H1 (cell line): ENCODE data around the gene ARMH3. TPM values are rescaled to one million over a fixed set of nuclear protein-coding genes. Genes with fewer than 3 reads are reported as not detected.

Experiments used
- CTCF ChIA-PET: fragments of 300-600 bp; sonication (Branson Sonifier 250); formaldehyde crosslinking; loops from one replicate; lab custom pipeline; 2021; ENCODE audit not compliant: partially characterized antibody; lab: Charles Lee
- POLR2A ChIA-PET: fragments of 300-600 bp; sonication (Branson Sonifier 250); formaldehyde crosslinking; loops from one replicate; lab custom pipeline; 2021; ENCODE audit warnings: inconsistent platforms; ENCODE audit not compliant: partially characterized antibody; lab: Charles Lee
- DNase-seq, 2 experiments: peaks; one replicate each; pipeline versions ENCODE4 v3.0.0 to v3.0.0-alpha.2; 2010 to 2022; ENCODE audit warnings: low spot score in 2 of 2, low read depth in 1 of 2, mixed read lengths in 1 of 2
- FAIRE-seq: peaks from 2 replicates; lab custom pipeline; 2011; peaks lifted over from hg19 to GRCh38; lab: Jason Lieb, UNC
- H2AFZ ChIP-seq: 2 replicates; pipeline ENCODE4 v1.8.1; 2012; ENCODE audit warnings: low read length, inconsistent platforms
- H2AK5ac ChIP-seq: 2 replicates; pipeline ENCODE4 v1.6.1; 2013; ENCODE audit warnings: low read depth, low read length
- H2BK120ac ChIP-seq: replicated peaks from 2 replicates; pipeline ENCODE3; 2013; ENCODE audit warnings: low read depth, low read length, inconsistent platforms
- H2BK12ac ChIP-seq: 2 replicates; pipeline ENCODE4 v1.6.1; 2013; ENCODE audit warnings: low read depth, low read length
- H2BK15ac ChIP-seq: 2 replicates; pipeline ENCODE4 v1.6.1; 2013; ENCODE audit warnings: low read length
- H2BK20ac ChIP-seq: 2 replicates; pipeline ENCODE4 v1.6.1; 2013; ENCODE audit warnings: low read length
- H2BK5ac ChIP-seq: 2 replicates; pipeline ENCODE4 v1.6.1; 2013; ENCODE audit warnings: low read depth, low read length
- H3K14ac ChIP-seq: 2 replicates; pipeline ENCODE4 v1.6.1; 2013; ENCODE audit warnings: inconsistent platforms; ENCODE audit not compliant: insufficient read length
- H3K18ac ChIP-seq: 2 replicates; pipeline ENCODE4 v1.6.1; 2013; ENCODE audit warnings: low read length; ENCODE audit errors: extremely low read depth
- H3K23ac ChIP-seq: 2 replicates; pipeline ENCODE4 v1.6.1; 2013; ENCODE audit warnings: inconsistent platforms; ENCODE audit not compliant: insufficient read length
- H3K23me2 ChIP-seq: 2 replicates; pipeline ENCODE4 v1.6.1; 2013; ENCODE audit warnings: low read depth, low read length
- H3K27ac ChIP-seq: 2 replicates; pipeline ENCODE4 v1.6.1; 2011; ENCODE audit warnings: low read depth, low read length, inconsistent platforms
- H3K27me3 ChIP-seq, 4 experiments: replicated peaks in 1 of 4; 1 replicate in 1 of 4; 2 replicates in 3 of 4; pipeline versions ENCODE4 v1.6.1 to v1.8.1; 2011 to 2013; ENCODE audit warnings: low read length in 3 of 4, mild to moderate bottlenecking in 3 of 4, inconsistent platforms in 2 of 4, mixed read lengths in 2 of 4, moderate library complexity in 1 of 4; ENCODE audit not compliant: control insufficient read depth in 3 of 4, insufficient read depth in 3 of 4; ENCODE audit errors: extremely low read depth in 1 of 4
- H3K36me3 ChIP-seq, 4 experiments: 2 replicates each; pipeline versions ENCODE4 v1.6.1 to v1.8.1; 2011 to 2013; ENCODE audit warnings: mild to moderate bottlenecking in 4 of 4, low read length in 3 of 4, moderate library complexity in 2 of 4, control low read depth in 1 of 4, inconsistent platforms in 1 of 4; ENCODE audit not compliant: insufficient read depth in 4 of 4, control insufficient read depth in 2 of 4
- H3K4ac ChIP-seq: replicated peaks from 2 replicates; pipeline ENCODE3; 2013; ENCODE audit warnings: low read length, low read depth, mixed read lengths, inconsistent platforms; ENCODE audit not compliant: insufficient read length
- H3K4me1 ChIP-seq, 4 experiments: replicated peaks in 1 of 4; 1 replicate in 1 of 4; 2 replicates in 3 of 4; pipeline versions ENCODE4 v1.6.1 to v1.8.1; 2011 to 2013; ENCODE audit warnings: low read length in 3 of 4, inconsistent platforms in 2 of 4, mixed read lengths in 1 of 4; ENCODE audit not compliant: insufficient read depth in 4 of 4, control insufficient read depth in 3 of 4
- H3K4me2 ChIP-seq, 2 experiments: 2 replicates each; pipeline versions ENCODE4 v1.6.1 to v1.8.1; 2011 to 2013; ENCODE audit warnings: low read depth in 2 of 2, low read length in 2 of 2, control low read depth in 1 of 2, inconsistent platforms in 1 of 2, mild to moderate bottlenecking in 1 of 2; ENCODE audit not compliant: insufficient read depth in 1 of 2
- H3K4me3 ChIP-seq, 4 experiments: fragments of 200-600, 300-600 bp in 1 of 4; sonication (generic), shearing (Covaris generic), sonication (Bioruptor Twin) in 1 of 4; 2 replicates each; pipeline versions ENCODE4 v1.5.1 to v1.8.1; 2011 to 2016; ENCODE audit warnings: low read length in 4 of 4, low read depth in 3 of 4, control low read depth in 2 of 4, inconsistent platforms in 2 of 4, mild to moderate bottlenecking in 2 of 4, mixed read lengths in 1 of 4, moderate library complexity in 1 of 4; ENCODE audit not compliant: insufficient read depth in 2 of 4; ENCODE audit errors: extremely low read depth in 1 of 4
- H3K56ac ChIP-seq: replicated peaks from 2 replicates; pipeline ENCODE3; 2013; ENCODE audit warnings: low read depth, mild to moderate bottlenecking, mixed read lengths, low read length, inconsistent platforms; ENCODE audit not compliant: insufficient read length
- H3K79me1 ChIP-seq: 2 replicates; pipeline ENCODE4 v1.6.1; 2013; ENCODE audit warnings: low read depth, low read length, control low read depth
- H3K79me2 ChIP-seq, 2 experiments: 2 replicates each; pipeline versions ENCODE4 v1.6.1 to v1.8.1; 2012 to 2013; ENCODE audit warnings: low read length in 2 of 2, mild to moderate bottlenecking in 2 of 2, inconsistent platforms in 1 of 2; ENCODE audit not compliant: insufficient read depth in 2 of 2, control insufficient read depth in 1 of 2
- H3K9ac ChIP-seq, 4 experiments: replicated peaks in 1 of 4; 1 replicate in 1 of 4; 2 replicates in 3 of 4; pipeline versions ENCODE4 v1.6.1 to v1.8.1; 2011 to 2013; ENCODE audit warnings: low read depth in 3 of 4, low read length in 3 of 4, control low read depth in 2 of 4, mild to moderate bottlenecking in 2 of 4, moderate library complexity in 2 of 4, inconsistent platforms in 1 of 4; ENCODE audit errors: extremely low read depth in 1 of 4
- H3K9me3 ChIP-seq, 2 experiments: 2 replicates each; pipeline versions ENCODE4 v1.6.1 to v1.8.1; 2012 to 2013; ENCODE audit warnings: mild to moderate bottlenecking in 2 of 2, moderate library complexity in 2 of 2, control low read depth in 1 of 2, inconsistent platforms in 1 of 2, low read depth in 1 of 2, low read length in 1 of 2, mixed read lengths in 1 of 2; ENCODE audit not compliant: insufficient read depth in 2 of 2
- H4K20me1 ChIP-seq, 2 experiments: replicated peaks in 1 of 2; 2 replicates each; pipeline versions ENCODE3 to v1.8.1; 2011 to 2013; ENCODE audit warnings: inconsistent platforms in 2 of 2, low read length in 2 of 2, mild to moderate bottlenecking in 1 of 2; ENCODE audit not compliant: insufficient read depth in 2 of 2, control insufficient read depth in 1 of 2
- H4K5ac ChIP-seq: 2 replicates; pipeline ENCODE4 v1.6.1; 2013; ENCODE audit warnings: low read length, low read depth, mixed read lengths, inconsistent platforms; ENCODE audit not compliant: insufficient read length
- H4K8ac ChIP-seq: 2 replicates; pipeline ENCODE4 v1.8.0; 2013; ENCODE audit warnings: mild to moderate bottlenecking, moderate library complexity, low read length, inconsistent platforms; ENCODE audit not compliant: insufficient read depth; ENCODE audit errors: extremely low read depth
- H4K91ac ChIP-seq: replicated peaks from 2 replicates; pipeline ENCODE3; 2013; ENCODE audit warnings: low read length, mixed read lengths, inconsistent platforms; ENCODE audit not compliant: insufficient read length
- BRCA1 ChIP-seq: IDR thresholded peaks from 2 replicates; pipeline ENCODE4 v1.6.1; 2012; ENCODE audit warnings: low read depth, low read length, improper control_type of control experiment
- EZH2 ChIP-seq: fragments of 200-600 bp; sonication (generic); IDR thresholded peaks from 2 replicates; pipeline ENCODE4 v1.7.1; 2012; ENCODE audit warnings: low read depth, mild to moderate bottlenecking, moderate library complexity, low read length, inconsistent platforms; ENCODE audit not compliant: severe bottlenecking
- FOSL1 ChIP-seq: IDR thresholded peaks from 2 replicates; pipeline ENCODE4 v1.6.1; 2011; ENCODE audit warnings: mild to moderate bottlenecking, low read depth, low read length, moderate library complexity; ENCODE audit not compliant: insufficient read depth
- HDAC2 ChIP-seq, 2 experiments: fragments of 300-600 bp in 1 of 2; sonication (generic) in 1 of 2; IDR thresholded peaks; 2 replicates each; pipeline ENCODE4 v1.6.1; 2011 to 2012; ENCODE audit warnings: low read depth in 2 of 2, low read length in 2 of 2, mild to moderate bottlenecking in 2 of 2, moderate library complexity in 2 of 2, borderline replicate concordance in 1 of 2, inconsistent platforms in 1 of 2
- JUND ChIP-seq: IDR thresholded peaks from 2 replicates; pipeline ENCODE4 v1.6.1; 2011; ENCODE audit warnings: mild to moderate bottlenecking, improper control_type of control experiment, low read length
- KDM5A ChIP-seq: fragments of 200-600 bp; IDR thresholded peaks from 2 replicates; pipeline ENCODE4 v1.7.1; 2012; ENCODE audit warnings: mild to moderate bottlenecking, low read length, inconsistent platforms, mixed read lengths
- SIN3A ChIP-seq, 2 experiments: IDR thresholded peaks in 1 of 2; conservative IDR thresholded peaks in 1 of 2; 2 replicates each; pipeline ENCODE4 v1.6.1; 2011 to 2012; ENCODE audit warnings: low read length in 2 of 2, improper control_type of control experiment in 1 of 2, low read depth in 1 of 2, mild to moderate bottlenecking in 1 of 2
- TAF1 ChIP-seq: IDR thresholded peaks from 2 replicates; pipeline ENCODE4 v1.6.1; 2011; ENCODE audit warnings: mild to moderate bottlenecking, low read depth, low read length
- YY1 ChIP-seq: IDR thresholded peaks from 2 replicates; pipeline ENCODE4 v1.6.1; 2011; ENCODE audit warnings: low read depth, mild to moderate bottlenecking, low read length
- WGBS, 2 experiments: shearing (Covaris generic) in 1 of 2; methylation state at CpG; one replicate each; pipeline versions ENCODE4 v1.1.6 to v1.1.7; 2013 to 2015; ENCODE audit warnings: low lambda C conversion rate in 2 of 2, mixed read lengths in 2 of 2, inconsistent platforms in 1 of 2, low coverage in 1 of 2, missing lambda C conversion rate in 1 of 2; ENCODE audit not compliant: insufficient replicate concordance in 2 of 2, insufficient coverage in 1 of 2, insufficient read length in 1 of 2; ENCODE audit errors: extremely low coverage in 1 of 2, missing lambda C conversion rate in 1 of 2; 5-methylcytosine and 5-hydroxymethylcytosine counted together
- polyA plus RNA-seq, 7 experiments: library from polyadenylated mRNA; depleted of rRNA in 3 of 7; stranded (reverse) in 5 of 7; unstranded in 2 of 7; fragments of >200 nt in 5 of 7; fragments of 200-250 nt in 2 of 7; gene quantifications; 1 replicate in 5 of 7; 2 replicates in 1 of 7; 4 replicates in 1 of 7; pipeline versions ENCODE4 v1.2.1 to v1.2.3, GENCODE V29; 2011 to 2013; ENCODE audit warnings: missing spikeins in 2 of 7, mixed read lengths in 2 of 7
- total RNA-seq: library from RNA; stranded (reverse); fragmentation: NEBNext Ultra II Directional; extraction: Animal tissue kit (Norgen Biotek cat#: 25700); gene quantifications from 2 replicates; pipeline ENCODE4 v1.2.1, GENCODE V29; 2021

The ARMH3 gene
- total and polyA plus RNA-seq, 2 of the 8 experiments (the other 6 are each of a cell fraction or from before 2014, with no cell fraction given) = 11.6 to 18.3 TPM

GRCh38 chr10:101968940-101969321, 87.0 kb downstream of the ARMH3 start:
- Histone ChIP-seq H2AK5ac (no peak overlapping the region), H3K23me2 (no peaks in the 10 kb centered on the region), H2BK12ac (no peak overlapping the region), H3K18ac (no peak overlapping the region), H3K36me3 (peaks cover 0 to 4% (median 0%) of the 10 kb centered on the region in 4 experiments; a peak in 2 of 8 replicates), H3K9me3 (no peaks in the 10 kb centered on the region), H3K9ac (no peak overlapping the region), H4K91ac (no peak overlapping the region), H2BK120ac (no peak overlapping the region)
- no peak for TF ChIP-seq KDM5A
- TF ChIP-seq FOSL1 = no peak
- TF ChIP-seq TAF1 = no peak
- TF ChIP-seq EZH2 = no peak
- no peak for TF ChIP-seq SIN3A (conservative IDR thresholded peaks at IDR 0.05 in 1 of 2, IDR thresholded peaks at IDR 0.05 in 1 of 2; ENCODE audit: low read depth in 1 of 2, low read length in 2 of 2)
- no peak for TF ChIP-seq HDAC2 (IDR thresholded peaks at IDR 0.05; ENCODE audit: borderline replicate concordance in 1 of 2, low read depth in 2 of 2, low read length in 2 of 2)
- TF ChIP-seq JUND = no peak
- TF ChIP-seq YY1 = no peak
- no peak for TF ChIP-seq BRCA1
- TF ChIP-seq, all 59 proteins: peak for 0
- H4K5ac ChIP-seq = no peak overlapping the region
- H3K4ac ChIP-seq = no peak overlapping the region
- WGBS, 2 experiments = 87% methylated on average over 1 of the region's 1 CpG; no CpG with 5 or more reads in 1 of the 2 experiments
- H2BK15ac ChIP-seq = no peak overlapping the region
- no peak overlapping the region for H2AFZ ChIP-seq
- H3K56ac ChIP-seq = no peak overlapping the region
- FAIRE-seq (no peak), DNase-seq (no peak)
- no peaks in the 10 kb centered on the region for H3K27me3 ChIP-seq
- H3K4me2 ChIP-seq = no peak overlapping the region
- no peak overlapping the region for H3K4me3 ChIP-seq
- H3K79me1 ChIP-seq = no peaks in the 10 kb centered on the region
- H4K8ac ChIP-seq = no peak overlapping the region
- no peaks in the 10 kb centered on the region for H4K20me1 ChIP-seq
- no peak overlapping the region for H2BK5ac ChIP-seq
- ChIA-PET CTCF (interaction anchor here (0.7 to 2.6 kb wide), 3 partner anchors 40 to 128 kb away, joined by 3 to 11 read pairs (median 4); no protein-coding TSS in a partner anchor), POLR2A (no interaction called here)
- H3K27ac ChIP-seq = no peak overlapping the region
- peaks cover 0 to 2% (median 0%) of the 10 kb centered on the region in 4 experiments; a peak in 1 of 7 replicates for H3K4me1 ChIP-seq
- no peak overlapping the region for H3K14ac ChIP-seq
- H3K79me2 ChIP-seq = no peaks in the 10 kb centered on the region
- H3K23ac ChIP-seq = no peak overlapping the region
- no peak overlapping the region for H2BK20ac ChIP-seq
